HG03378 (cell line): ENCODE measurements around the gene SLC7A9.

Experiments
- ATAC-seq: cut with Tn5 transposase; IDR thresholded peaks from one replicate; pipeline ENCODE4 v1.9.1; 2021; ENCODE audit warnings: mild to moderate bottlenecking, moderate library complexity; ENCODE audit not compliant: unreplicated experiment

SLC7A9 gene

GRCh38 chr19:32828643-32829344 is 40.8 kb downstream of the SLC7A9 start:
- no peak for ATAC-seq

DNA sequence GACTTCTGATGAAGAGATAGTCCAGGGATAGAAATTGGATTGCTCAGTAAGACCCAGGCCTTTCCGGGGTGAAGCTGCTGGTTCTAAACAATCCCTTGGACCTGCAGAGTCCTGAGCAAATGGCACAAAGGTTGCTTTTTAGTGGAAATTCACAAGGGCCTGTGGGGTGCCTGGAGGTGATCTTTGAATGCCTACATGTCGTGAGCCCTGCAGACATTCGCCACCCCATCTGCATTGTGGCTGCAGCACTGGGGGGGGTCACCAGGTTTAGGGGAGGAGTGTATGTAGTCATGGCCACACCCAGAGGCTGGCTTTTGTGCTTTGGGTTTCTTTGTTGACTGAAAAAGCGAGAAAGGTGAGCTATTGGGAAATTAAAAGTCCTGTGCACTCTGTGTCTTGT is 41.4 kb downstream of the SLC7A9 start:
- no peak for ATAC-seq

DNA sequence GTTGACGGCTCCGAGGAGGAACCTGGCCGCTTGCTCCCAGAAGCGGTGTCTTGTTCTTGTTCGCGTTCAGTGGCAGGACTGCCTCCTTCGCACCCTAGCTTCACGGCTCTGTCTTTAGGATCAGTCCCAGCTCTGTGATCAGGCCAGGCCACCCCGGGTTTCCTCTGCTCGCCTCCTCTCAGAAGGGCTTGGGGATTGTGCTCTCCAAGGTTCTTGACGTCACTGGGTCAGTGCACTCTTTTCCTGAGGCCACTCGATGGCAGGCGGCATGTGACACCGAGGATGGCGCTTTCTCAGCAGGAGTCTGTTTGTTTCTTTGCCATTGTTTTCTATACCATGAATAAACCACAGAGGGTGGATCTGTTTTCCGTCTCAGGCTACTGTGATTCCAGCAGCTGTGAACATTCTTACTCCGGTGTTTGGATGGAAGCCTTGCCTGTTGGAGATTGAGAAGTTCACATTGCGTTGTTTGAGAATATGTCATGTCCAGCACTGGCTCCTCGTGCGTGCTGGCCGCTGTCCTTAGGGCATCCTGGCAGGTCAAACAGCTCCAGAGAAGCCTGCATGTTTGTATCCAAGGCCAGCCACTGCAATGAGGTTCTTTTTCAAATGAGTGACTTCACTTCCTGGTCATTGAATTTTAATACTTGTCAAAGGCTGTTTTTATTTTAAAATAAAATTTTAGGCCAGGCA is 44.5 kb downstream of the SLC7A9 start:
- ATAC-seq = no peak

- no peak for ATAC-seq
Measured at GRCh38 chr19:32824191-32824751, 45.3 kb downstream of the SLC7A9 start.

DNA sequence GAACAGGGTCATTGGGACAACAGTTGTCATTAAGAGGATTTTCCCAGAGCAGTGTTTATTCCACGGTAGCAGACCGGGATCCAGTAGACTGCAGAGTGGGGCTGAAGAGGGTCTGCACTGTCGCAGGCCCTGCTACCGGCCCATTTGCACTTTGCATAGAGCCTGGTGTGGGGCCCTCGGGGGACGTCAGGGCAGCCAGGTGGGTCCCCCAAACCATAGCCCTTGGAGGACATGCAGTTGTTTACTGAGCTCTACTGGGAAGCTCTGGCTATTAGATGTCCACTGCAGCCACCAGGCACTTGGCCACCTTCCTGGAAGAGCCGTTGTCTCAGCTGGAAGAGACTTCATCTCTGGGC is 45.8 kb downstream of the SLC7A9 start:
- no peak for ATAC-seq

GRCh38 chr19:32822916-32823746 is 46.4 kb downstream of the SLC7A9 start:
- ATAC-seq = no peak

GRCh38 chr19:32819419-32820400 is 49.9 kb downstream of the SLC7A9 start:
- no peak for ATAC-seq

GRCh38 chr19:32818536-32818935 is 51.0 kb downstream of the SLC7A9 start:
- ATAC-seq = no peak

GRCh38 chr19:32817569-32818476 is 51.7 kb downstream of the SLC7A9 start:
- no peak for ATAC-seq

DNA sequence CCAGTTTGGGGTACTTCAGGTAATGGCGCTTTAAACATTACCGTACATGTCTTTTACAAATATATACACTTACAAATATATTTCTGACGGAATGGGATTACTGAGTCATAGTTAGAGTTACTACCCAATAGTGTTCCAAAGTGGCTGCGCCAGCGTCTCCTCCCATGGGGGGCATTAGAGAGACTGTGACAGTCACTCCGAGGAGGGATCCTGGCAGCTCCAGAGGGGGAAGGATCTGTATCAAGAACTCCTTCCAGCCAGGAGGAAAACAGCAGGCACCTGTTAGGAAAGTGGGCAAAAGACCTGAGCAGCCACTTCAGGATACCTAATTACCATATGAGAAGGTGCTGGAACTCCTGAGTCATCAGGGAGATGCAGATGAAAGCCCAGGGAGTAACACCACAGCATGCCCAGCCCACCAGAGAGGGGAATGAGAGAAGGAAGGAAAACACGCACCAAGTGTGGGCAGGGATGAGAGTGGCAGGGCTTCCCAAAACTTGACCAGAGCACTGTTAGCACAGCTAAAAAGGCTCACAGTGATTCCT is 52.9 kb downstream of the SLC7A9 start:
- no peak for ATAC-seq

GRCh38 chr19:32814624-32815023 is 54.9 kb downstream of the SLC7A9 start:
- ATAC-seq = no peak

DNA sequence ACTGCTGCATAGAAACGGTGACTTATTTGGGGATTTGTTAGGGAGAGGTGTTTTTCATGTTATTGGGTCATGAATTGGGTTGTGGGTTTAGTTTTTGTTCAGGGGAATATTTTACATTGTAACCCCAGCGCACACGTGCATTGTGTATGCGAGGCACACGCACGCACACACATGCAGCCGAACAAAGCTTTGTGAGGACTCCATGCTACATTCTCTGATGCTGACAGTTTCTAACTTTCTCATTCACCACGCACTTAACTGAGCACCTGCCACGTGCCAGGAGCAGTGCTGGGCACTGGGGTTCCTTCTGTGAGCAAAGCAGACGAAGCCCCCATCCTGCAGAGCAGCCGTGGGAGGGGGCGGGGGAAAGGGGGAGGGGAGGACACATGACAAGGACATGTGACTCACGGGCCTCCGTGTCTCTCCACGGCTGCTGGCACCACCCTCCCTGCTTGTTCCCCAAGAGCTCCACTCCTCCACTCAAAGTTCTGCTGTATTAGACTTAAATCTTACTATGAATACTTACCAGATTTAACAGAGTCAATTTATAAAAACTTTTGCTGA is 55.6 kb downstream of the SLC7A9 start:
- no peak for ATAC-seq

GRCh38 chr19:32812571-32812970 is 57.0 kb downstream of the SLC7A9 start:
- no peak for ATAC-seq

GRCh38 chr19:32812036-32812435 is 57.5 kb downstream of the SLC7A9 start:
- ATAC-seq = no peak

GRCh38 chr19:32811151-32811550 is 58.4 kb downstream of the SLC7A9 start:
- ATAC-seq = no peak

- no peak for ATAC-seq
Measured at GRCh38 chr19:32810452-32810851, 59.1 kb downstream of the SLC7A9 start.

DNA sequence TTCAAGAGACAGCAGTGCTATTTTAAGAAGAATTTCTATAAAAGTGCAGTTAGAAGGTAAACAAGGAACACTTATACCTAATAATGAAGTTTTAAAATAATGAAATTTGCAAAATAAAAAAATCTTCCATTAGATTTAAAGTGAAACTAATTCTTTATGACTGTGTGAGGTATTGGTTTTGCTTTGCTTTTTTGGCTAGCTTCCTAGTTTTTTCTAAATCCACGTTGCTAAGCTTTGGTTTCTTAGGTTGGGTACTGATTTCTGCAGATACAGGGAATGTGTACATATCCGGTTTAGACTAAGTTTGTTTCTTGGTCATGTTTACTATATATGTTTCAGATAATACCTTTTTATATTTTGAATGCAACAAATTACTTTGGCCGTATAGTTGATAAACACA is 59.8 kb downstream of the SLC7A9 start:
- ATAC-seq = no peak

GRCh38 chr19:32809254-32809653 is 60.3 kb downstream of the SLC7A9 start:
- no peak for ATAC-seq

DNA sequence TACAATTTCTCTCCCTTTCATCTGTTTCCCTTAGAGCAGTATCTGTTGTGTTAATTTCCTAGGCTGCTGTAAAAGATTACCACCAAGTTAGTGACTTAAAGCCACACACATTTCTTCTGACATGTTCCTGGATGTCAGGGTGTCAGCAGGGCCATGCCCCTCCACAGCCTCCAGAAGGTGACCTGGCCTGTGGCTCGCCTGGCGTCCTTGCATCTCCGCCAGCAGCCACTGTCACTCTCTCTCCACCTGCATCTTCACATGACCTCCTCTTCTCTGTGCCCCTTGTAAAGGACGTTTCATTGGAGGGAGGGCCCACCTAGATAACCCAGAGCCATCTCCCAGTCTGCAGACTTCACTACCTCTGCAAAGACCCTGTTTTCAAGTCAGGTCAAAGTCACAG is 61.3 kb downstream of the SLC7A9 start:
- no peak for ATAC-seq
